GM18498 (cell line): ENCODE results near the gene MDGA2.

ENCODE experiments used
- ATAC-seq: cut with Tn5 transposase; IDR thresholded peaks from one replicate; pipeline ENCODE4 v1.9.1; 2021; ENCODE audit warnings: mild to moderate bottlenecking, moderate library complexity; ENCODE audit not compliant: unreplicated experiment

MDGA2 gene

GRCh38 chr14:47675466-47676314, at the start of gene MDGA2:
Gene MDGA2, minus strand, starts transcription at chr14:47675605.
- ATAC-seq, result peak; percentile 45

GRCh38 chr14:47722929-47723693, 47.7 kb upstream of the MDGA2 start:
- no peak for ATAC-seq

GRCh38 chr14:47720281-47720680, 44.9 kb upstream of the MDGA2 start:
- no peak for ATAC-seq

DNA sequence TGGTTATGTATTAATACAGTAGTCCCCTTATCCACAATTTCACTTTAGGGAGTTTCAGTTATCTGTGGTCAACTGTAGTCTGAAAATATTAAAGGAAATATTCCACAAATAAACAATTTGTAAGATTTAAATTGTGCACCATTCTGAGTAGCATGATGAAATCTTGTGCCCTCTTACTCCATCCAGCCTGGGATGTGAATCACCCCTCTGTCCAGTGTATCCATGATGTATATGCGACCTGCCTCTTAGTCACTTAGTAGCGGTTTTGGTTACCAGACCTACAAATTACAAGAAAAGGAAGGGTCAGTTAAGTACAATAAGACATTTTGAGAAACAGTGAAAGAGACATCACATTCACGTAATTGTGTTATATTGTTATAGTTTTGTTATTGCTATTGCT, 39.9 kb upstream of the MDGA2 start:
- ATAC-seq, result no peak

DNA sequence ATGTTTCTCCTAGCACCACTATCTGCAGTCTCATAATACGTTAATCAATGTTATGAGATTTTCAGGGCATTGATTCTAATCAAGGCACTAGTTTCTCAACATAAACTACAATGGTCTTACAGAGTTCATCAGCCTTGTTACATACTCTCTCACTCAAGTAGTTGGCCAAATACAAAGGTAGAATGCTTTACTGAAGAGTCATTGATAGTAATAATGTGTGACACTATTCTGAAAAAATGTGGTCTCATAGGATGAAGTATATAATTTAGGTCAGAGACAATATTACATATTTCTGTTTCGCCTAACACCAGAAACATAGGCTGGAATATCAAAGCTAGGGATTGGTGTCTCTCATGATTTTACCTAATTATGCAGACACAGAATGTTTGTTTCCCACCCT, 35.2 kb upstream of the MDGA2 start:
- ATAC-seq, result no peak

DNA sequence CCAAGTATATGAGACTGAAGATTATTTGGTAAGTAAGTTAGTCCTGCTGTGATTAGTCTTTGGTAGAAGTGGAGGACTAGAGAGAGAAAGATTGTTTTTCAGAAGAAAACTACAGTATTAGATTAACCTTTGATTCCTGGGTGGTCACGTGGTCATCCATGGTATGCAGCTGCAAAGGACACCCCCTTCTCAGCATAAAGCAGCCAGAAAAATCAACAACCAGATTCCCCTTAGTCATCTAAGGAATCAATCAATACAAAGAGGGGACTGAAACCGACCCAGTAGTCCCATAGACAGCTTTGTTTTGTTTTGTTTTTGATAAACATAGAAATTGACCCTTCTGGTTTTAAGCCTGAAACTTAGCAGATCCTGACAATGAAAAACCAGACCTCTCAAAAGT, 30.3 kb upstream of the MDGA2 start:
- no peak for ATAC-seq

GRCh38 chr14:47691829-47692228, 16.4 kb upstream of the MDGA2 start:
- no peak for ATAC-seq

DNA sequence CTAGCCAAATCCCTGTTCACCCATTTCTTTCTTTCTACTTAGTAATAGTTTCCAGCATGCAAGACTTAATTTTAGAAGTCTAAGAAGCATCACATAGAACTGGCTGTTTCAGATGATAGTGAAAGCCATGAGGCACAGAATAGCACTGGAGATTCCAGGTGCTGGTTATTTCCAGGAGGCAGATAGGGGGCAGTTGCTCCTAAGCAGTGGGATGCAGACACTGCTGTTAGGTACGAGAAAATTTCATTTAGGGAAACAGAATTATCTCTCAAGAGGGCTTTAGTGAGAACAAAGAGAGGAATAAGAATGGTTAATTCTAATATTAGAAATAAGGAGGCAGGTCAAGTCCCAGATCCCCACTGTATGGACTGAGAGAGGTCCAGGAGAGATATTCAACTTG, 3.6 kb upstream of the MDGA2 start:
- ATAC-seq, result no peak

DNA sequence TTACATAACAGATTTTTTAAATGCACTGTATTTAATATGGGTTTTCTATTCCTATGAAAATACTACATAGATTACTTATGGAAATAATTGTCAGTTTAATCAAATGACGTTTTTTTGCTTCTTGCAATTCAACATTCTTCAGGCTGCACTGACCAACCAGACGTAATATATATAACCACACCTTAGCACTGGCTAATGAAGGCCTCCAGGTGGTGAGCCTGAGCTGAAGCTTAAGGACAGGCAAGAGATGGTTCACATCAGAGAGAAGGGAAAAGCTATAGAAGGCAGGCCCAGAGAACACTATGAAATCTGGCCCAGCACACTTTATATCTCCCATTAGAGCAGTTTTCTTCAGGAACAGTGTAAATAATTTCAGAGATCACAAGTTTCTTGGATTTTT, 2.8 kb upstream of the MDGA2 start:
- no peak for ATAC-seq

GRCh38 chr14:47676315-47676617, 861 bp upstream of the MDGA2 start:
- no peak for ATAC-seq

- no peak for ATAC-seq
Observed at GRCh38 chr14:47674543-47675465, 601 bp downstream of the MDGA2 start.

GRCh38 chr14:47674148-47674542, 1.3 kb downstream of the MDGA2 start:
- no peak for ATAC-seq

GRCh38 chr14:47665337-47666134, 9.9 kb downstream of the MDGA2 start:
- ATAC-seq, result no peak

DNA sequence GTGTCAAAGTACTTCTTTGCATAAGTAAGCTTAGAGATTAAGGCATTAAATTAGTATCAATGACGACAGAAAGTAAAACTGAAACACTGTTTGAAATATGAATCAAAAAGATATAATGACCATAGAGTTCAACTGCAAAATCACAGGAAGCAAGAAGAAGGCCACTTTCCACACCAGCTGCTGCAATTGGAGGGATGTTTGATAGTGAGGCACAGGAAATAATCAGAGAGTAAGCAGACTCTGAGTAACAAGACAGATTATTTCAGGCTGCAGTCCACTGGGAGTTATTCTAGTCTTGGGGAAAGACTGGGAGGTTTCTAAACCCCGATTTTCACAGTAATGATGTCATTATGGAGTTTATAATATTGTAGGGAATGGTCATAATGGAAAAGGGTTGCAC, 12.9 kb downstream of the MDGA2 start:
- no peak for ATAC-seq

DNA sequence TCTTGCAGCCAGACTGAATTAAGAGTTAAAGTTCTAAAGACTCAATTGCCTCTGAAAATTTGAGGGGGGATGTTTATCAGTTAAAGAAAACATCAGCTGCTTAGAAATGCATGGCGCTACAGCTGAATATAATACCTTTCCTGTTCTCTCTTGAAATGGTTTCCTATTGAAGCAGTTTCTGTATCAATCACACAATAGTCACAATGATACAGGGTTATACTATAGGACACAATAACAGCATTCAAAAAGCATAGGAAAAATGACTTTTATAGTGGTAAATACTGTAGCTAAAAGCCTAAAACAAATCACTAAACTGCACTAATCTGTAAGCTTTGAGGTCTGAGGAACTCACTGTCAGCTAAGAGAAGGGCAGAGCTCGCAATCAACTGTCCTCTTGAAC, 15.2 kb downstream of the MDGA2 start:
- no peak for ATAC-seq

- ATAC-seq, result no peak
Observed at GRCh38 chr14:47658041-47658440, 17.4 kb downstream of the MDGA2 start.

- no peak for ATAC-seq
Observed at GRCh38 chr14:47657143-47657542, 18.3 kb downstream of the MDGA2 start.

- ATAC-seq, result no peak
Observed at GRCh38 chr14:47651337-47651736, 24.1 kb downstream of the MDGA2 start.

GRCh38 chr14:47637753-47638152, 37.7 kb downstream of the MDGA2 start:
- no peak for ATAC-seq

GRCh38 chr14:47626151-47627035, 49.0 kb downstream of the MDGA2 start:
- no peak for ATAC-seq
